Raji (cell line): ENCODE data around the gene KRT33B.

Experiments
- POLR2A ChIP-seq: IDR thresholded peaks from 2 replicates; pipeline ENCODE4 v1.6.1; 2011; ENCODE audit warnings: low read depth, low read length, control low read depth; ENCODE audit not compliant: insufficient read depth

Gene KRT33B

GRCh38 chr17:41335747-41336146 lies 33.9 kb downstream of the KRT33B start:
- TF ChIP-seq POLR2A = no peak

DNA sequence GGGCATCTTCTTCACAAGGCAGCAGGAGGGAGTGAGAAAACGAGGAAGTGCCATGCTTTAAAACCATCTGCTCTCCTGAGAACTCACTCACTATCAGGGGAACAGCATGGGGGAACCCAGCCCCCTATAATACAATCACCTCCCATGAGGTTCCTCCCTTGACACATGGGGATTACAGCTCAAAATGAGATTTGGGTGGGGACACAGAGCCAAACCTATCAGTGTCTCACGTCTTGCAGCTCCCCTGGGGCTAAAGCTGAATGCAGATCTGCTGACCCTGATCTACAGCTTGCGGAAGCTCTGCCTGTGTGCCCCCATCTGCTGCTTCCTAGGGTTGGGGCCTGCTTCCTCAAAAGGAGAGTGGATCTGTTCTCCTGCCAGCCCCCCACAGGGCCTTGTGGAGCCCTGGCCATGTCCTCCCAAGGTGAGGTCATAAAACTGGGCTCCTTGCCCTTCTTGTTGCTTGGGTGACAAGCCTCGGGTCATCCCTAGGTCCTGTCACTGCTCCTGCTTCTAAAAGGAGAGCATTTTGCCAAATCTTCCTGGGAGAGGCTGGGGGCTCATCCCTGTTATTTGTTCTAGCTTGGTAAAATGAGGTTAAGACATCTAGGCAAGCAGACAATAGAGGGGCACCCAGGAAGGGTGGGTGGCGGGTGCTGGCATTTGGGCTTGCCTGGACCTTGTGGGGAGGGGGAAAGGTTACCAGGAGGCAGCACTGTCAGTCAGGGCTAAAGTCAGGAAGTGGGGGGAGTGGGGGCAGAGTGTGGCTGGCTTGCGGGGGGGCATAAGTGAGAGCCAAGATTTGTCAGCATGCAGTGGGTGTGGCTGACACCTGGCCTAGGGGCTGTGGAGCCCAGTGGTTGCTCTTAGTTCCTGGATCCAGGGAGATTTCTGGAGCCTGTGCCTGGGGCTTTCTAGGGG lies 35.0 kb downstream of the KRT33B start:
- TF ChIP-seq POLR2A = no peak

GRCh38 chr17:41333836-41334235 lies 35.8 kb downstream of the KRT33B start:
- TF ChIP-seq POLR2A = no peak

- no peak for TF ChIP-seq POLR2A
These were observed 36.5 kb downstream of the KRT33B start for GRCh38 chr17:41333098-41333497.

GRCh38 chr17:41332239-41332638 lies 37.4 kb downstream of the KRT33B start:
- TF ChIP-seq POLR2A = no peak

- TF ChIP-seq POLR2A = no peak
These were observed 38.0 kb downstream of the KRT33B start for GRCh38 chr17:41331606-41332005.

GRCh38 chr17:41329279-41329948 lies 40.2 kb downstream of the KRT33B start:
- no peak for TF ChIP-seq POLR2A

- TF ChIP-seq POLR2A = no peak
These were observed 41.4 kb downstream of the KRT33B start for GRCh38 chr17:41328207-41328606.

GRCh38 chr17:41327411-41328120 lies 42.0 kb downstream of the KRT33B start:
- TF ChIP-seq POLR2A = no peak

- no peak for TF ChIP-seq POLR2A
These were observed 43.2 kb downstream of the KRT33B start for GRCh38 chr17:41326173-41327145.

- TF ChIP-seq POLR2A = no peak
These were observed 44.0 kb downstream of the KRT33B start for GRCh38 chr17:41325611-41326010.

DNA sequence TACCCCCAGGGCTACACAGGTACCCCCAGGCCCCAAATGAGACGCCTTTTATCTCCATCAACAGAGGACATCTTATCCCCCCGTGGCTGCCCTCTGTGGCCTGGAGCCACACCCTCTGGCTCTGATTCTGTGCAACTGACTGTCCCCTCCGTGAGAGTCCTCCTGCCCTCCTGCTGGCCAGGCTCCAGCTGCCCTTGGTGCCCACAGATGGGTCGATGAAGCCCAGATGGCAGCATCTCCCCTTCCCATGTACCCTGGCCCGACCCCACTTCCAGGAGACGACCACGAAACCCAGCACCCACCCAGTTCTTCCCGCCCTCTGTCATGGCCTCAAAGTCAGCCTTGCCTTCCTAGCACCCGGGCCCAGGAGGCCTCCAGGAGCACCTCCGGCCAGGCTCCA lies 44.5 kb downstream of the KRT33B start:
- TF ChIP-seq POLR2A = no peak

DNA sequence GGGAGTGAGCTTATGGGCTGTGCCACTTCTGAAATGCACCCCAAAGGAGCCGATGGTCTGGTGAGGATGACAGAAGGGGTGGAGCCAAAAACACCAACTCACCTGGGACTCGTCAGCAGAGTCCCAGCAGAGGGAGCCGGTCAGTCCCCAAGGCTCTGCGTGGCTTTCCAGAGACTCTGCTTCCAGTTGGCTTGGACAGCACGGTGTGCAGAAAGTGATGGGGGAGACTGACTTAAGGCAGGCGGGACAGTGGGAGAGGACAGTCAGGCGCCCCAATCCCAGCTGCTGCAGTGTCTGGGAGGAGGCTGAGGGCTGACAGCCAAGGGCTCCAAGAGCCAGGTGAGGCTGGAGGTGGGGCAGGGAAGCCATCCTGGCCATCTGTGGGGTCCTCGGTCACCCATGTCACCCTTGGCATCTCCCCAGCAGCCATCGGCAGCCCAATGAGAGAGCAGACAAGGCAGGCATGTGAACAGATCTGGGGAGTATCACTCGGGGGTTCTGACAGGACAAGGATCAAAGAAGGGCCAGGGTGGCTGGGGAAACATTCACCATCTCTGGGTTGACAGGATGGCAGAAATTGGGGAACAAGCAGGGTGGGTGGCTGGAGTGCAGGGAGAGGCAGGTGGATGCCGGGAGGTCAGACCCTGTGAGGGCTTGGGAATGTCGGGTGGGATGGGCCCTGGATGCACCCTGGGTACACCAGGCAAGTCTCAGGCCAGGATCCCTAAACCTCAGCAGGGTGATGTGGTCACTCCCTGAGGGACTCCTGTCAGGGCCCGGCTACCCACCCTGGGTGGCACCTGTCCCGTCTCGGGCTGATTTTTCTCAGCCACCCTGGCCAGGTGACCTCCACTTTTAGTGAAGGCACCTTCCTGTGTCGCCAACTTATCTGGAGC lies 45.2 kb downstream of the KRT33B start:
- no peak for TF ChIP-seq POLR2A

DNA sequence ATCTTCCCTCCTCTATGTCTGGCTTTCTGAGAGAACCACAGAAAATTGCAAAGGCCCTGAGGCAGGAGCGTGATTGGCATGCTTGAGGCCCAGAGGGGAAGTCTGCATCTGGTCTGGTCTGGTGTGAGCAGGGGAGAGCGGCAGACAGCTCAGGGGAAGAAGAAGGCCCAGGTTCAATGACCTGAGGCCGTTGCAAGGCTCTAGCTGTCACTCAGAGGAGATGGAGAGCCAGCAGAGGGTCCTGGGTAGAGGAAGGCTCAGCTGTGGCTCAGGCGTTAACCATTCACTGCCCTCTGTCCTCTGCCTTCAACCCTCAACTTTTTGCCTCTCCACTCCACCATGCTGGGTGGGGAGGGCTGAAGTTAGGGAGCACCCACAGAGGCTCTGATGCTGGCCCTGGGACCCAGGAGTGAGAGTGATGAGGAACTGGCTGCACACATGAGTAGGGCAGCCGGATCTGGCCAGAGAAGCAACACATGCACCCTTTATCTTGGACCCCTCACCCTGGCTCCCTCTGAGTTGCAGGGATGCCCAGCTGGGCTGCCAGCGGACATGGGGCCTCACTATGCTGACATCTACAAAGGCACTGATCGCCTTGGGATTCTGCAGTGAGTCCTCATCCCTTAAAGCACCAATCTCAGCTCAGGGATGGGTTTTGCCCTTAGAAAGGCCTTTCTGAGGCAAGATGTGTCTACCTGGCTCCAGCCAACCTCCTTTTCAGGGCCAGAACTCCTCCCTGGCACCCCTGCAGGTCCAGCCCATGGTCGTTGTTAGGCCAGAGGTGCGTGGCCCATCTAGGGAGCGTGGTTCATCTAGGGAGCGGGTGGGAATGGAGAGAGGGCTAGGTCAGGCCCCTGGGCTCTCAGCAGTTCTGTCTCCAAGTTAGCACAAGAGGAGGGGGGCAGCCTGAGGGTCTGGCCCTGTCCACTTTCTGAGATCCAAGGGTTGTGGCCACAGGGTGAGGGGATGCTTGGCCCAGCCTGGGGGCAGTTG lies 46.4 kb downstream of the KRT33B start:
- TF ChIP-seq POLR2A = no peak
